ENCODE measurements around the gene CREG1.

- TF ChIP-seq POLR2AphosphoS5 (IDR thresholded peaks at IDR 0.05; ENCODE audit: low read depth, low read length) (no peak), TAF1 (IDR thresholded peaks at IDR 0.05; ENCODE audit: borderline replicate concordance, low read depth, low read length) (no peak), POLR2A (IDR thresholded peaks at IDR 0.05; ENCODE audit: low read depth, low read length) (no peak)
Measured at GRCh38 chr1:167584581-167584980, 31.0 kb upstream of the CREG1 start.

Measured in GM12892 (cell line).